H1 (cell line): ENCODE measurements around the gene ARHGEF2. TPM values are rescaled to one million over a fixed set of nuclear protein-coding genes. Genes with fewer than 3 reads are reported as not detected.
"Not testable (repeated sequence)": the region's sequence is repeated elsewhere in the genome, so short reads cannot be mapped to it uniquely, and the experiment has no call there.

Experiments
- CTCF ChIA-PET: fragments of 300-600 bp; sonication (Branson Sonifier 250); formaldehyde crosslinking; loops from one replicate; lab custom pipeline; 2021; ENCODE audit not compliant: partially characterized antibody; lab: Charles Lee
- POLR2A ChIA-PET: fragments of 300-600 bp; sonication (Branson Sonifier 250); formaldehyde crosslinking; loops from one replicate; lab custom pipeline; 2021; ENCODE audit warnings: inconsistent platforms; ENCODE audit not compliant: partially characterized antibody; lab: Charles Lee
- DNase-seq, 2 experiments: peaks; one replicate each; pipeline versions ENCODE4 v3.0.0 to v3.0.0-alpha.2; 2010 to 2022; ENCODE audit warnings: low spot score in 2 of 2, low read depth in 1 of 2, mixed read lengths in 1 of 2
- FAIRE-seq: peaks from 2 replicates; lab custom pipeline; 2011; peaks lifted over from hg19 to GRCh38; lab: Jason Lieb, UNC
- H2AFZ ChIP-seq: 2 replicates; pipeline ENCODE4 v1.8.1; 2012; ENCODE audit warnings: low read length, inconsistent platforms
- H2AK5ac ChIP-seq: 2 replicates; pipeline ENCODE4 v1.6.1; 2013; ENCODE audit warnings: low read depth, low read length
- H2BK120ac ChIP-seq: replicated peaks from 2 replicates; pipeline ENCODE3; 2013; ENCODE audit warnings: low read depth, low read length, inconsistent platforms
- H2BK12ac ChIP-seq: 2 replicates; pipeline ENCODE4 v1.6.1; 2013; ENCODE audit warnings: low read depth, low read length
- H2BK15ac ChIP-seq: 2 replicates; pipeline ENCODE4 v1.6.1; 2013; ENCODE audit warnings: low read length
- H2BK20ac ChIP-seq: 2 replicates; pipeline ENCODE4 v1.6.1; 2013; ENCODE audit warnings: low read length
- H2BK5ac ChIP-seq: 2 replicates; pipeline ENCODE4 v1.6.1; 2013; ENCODE audit warnings: low read depth, low read length
- H3K14ac ChIP-seq: 2 replicates; pipeline ENCODE4 v1.6.1; 2013; ENCODE audit warnings: inconsistent platforms; ENCODE audit not compliant: insufficient read length
- H3K18ac ChIP-seq: 2 replicates; pipeline ENCODE4 v1.6.1; 2013; ENCODE audit warnings: low read length; ENCODE audit errors: extremely low read depth
- H3K23ac ChIP-seq: 2 replicates; pipeline ENCODE4 v1.6.1; 2013; ENCODE audit warnings: inconsistent platforms; ENCODE audit not compliant: insufficient read length
- H3K23me2 ChIP-seq: 2 replicates; pipeline ENCODE4 v1.6.1; 2013; ENCODE audit warnings: low read depth, low read length
- H3K27ac ChIP-seq: 2 replicates; pipeline ENCODE4 v1.6.1; 2011; ENCODE audit warnings: low read depth, low read length, inconsistent platforms
- H3K27me3 ChIP-seq, 4 experiments: replicated peaks in 1 of 4; 1 replicate in 1 of 4; 2 replicates in 3 of 4; pipeline versions ENCODE4 v1.6.1 to v1.8.1; 2011 to 2013; ENCODE audit warnings: low read length in 3 of 4, mild to moderate bottlenecking in 3 of 4, inconsistent platforms in 2 of 4, mixed read lengths in 2 of 4, moderate library complexity in 1 of 4; ENCODE audit not compliant: control insufficient read depth in 3 of 4, insufficient read depth in 3 of 4; ENCODE audit errors: extremely low read depth in 1 of 4
- H3K36me3 ChIP-seq, 4 experiments: 2 replicates each; pipeline versions ENCODE4 v1.6.1 to v1.8.1; 2011 to 2013; ENCODE audit warnings: mild to moderate bottlenecking in 4 of 4, low read length in 3 of 4, moderate library complexity in 2 of 4, control low read depth in 1 of 4, inconsistent platforms in 1 of 4; ENCODE audit not compliant: insufficient read depth in 4 of 4, control insufficient read depth in 2 of 4
- H3K4ac ChIP-seq: replicated peaks from 2 replicates; pipeline ENCODE3; 2013; ENCODE audit warnings: low read length, low read depth, mixed read lengths, inconsistent platforms; ENCODE audit not compliant: insufficient read length
- H3K4me1 ChIP-seq, 4 experiments: replicated peaks in 1 of 4; 1 replicate in 1 of 4; 2 replicates in 3 of 4; pipeline versions ENCODE4 v1.6.1 to v1.8.1; 2011 to 2013; ENCODE audit warnings: low read length in 3 of 4, inconsistent platforms in 2 of 4, mixed read lengths in 1 of 4; ENCODE audit not compliant: insufficient read depth in 4 of 4, control insufficient read depth in 3 of 4
- H3K4me2 ChIP-seq, 2 experiments: 2 replicates each; pipeline versions ENCODE4 v1.6.1 to v1.8.1; 2011 to 2013; ENCODE audit warnings: low read depth in 2 of 2, low read length in 2 of 2, control low read depth in 1 of 2, inconsistent platforms in 1 of 2, mild to moderate bottlenecking in 1 of 2; ENCODE audit not compliant: insufficient read depth in 1 of 2
- H3K4me3 ChIP-seq, 4 experiments: fragments of 200-600, 300-600 bp in 1 of 4; sonication (generic), shearing (Covaris generic), sonication (Bioruptor Twin) in 1 of 4; 2 replicates each; pipeline versions ENCODE4 v1.5.1 to v1.8.1; 2011 to 2016; ENCODE audit warnings: low read length in 4 of 4, low read depth in 3 of 4, control low read depth in 2 of 4, inconsistent platforms in 2 of 4, mild to moderate bottlenecking in 2 of 4, mixed read lengths in 1 of 4, moderate library complexity in 1 of 4; ENCODE audit not compliant: insufficient read depth in 2 of 4; ENCODE audit errors: extremely low read depth in 1 of 4
- H3K56ac ChIP-seq: replicated peaks from 2 replicates; pipeline ENCODE3; 2013; ENCODE audit warnings: low read depth, mild to moderate bottlenecking, mixed read lengths, low read length, inconsistent platforms; ENCODE audit not compliant: insufficient read length
- H3K79me1 ChIP-seq: 2 replicates; pipeline ENCODE4 v1.6.1; 2013; ENCODE audit warnings: low read depth, low read length, control low read depth
- H3K79me2 ChIP-seq, 2 experiments: 2 replicates each; pipeline versions ENCODE4 v1.6.1 to v1.8.1; 2012 to 2013; ENCODE audit warnings: low read length in 2 of 2, mild to moderate bottlenecking in 2 of 2, inconsistent platforms in 1 of 2; ENCODE audit not compliant: insufficient read depth in 2 of 2, control insufficient read depth in 1 of 2
- H3K9ac ChIP-seq, 4 experiments: replicated peaks in 1 of 4; 1 replicate in 1 of 4; 2 replicates in 3 of 4; pipeline versions ENCODE4 v1.6.1 to v1.8.1; 2011 to 2013; ENCODE audit warnings: low read depth in 3 of 4, low read length in 3 of 4, control low read depth in 2 of 4, mild to moderate bottlenecking in 2 of 4, moderate library complexity in 2 of 4, inconsistent platforms in 1 of 4; ENCODE audit errors: extremely low read depth in 1 of 4
- H3K9me3 ChIP-seq, 2 experiments: 2 replicates each; pipeline versions ENCODE4 v1.6.1 to v1.8.1; 2012 to 2013; ENCODE audit warnings: mild to moderate bottlenecking in 2 of 2, moderate library complexity in 2 of 2, control low read depth in 1 of 2, inconsistent platforms in 1 of 2, low read depth in 1 of 2, low read length in 1 of 2, mixed read lengths in 1 of 2; ENCODE audit not compliant: insufficient read depth in 2 of 2
- H4K20me1 ChIP-seq, 2 experiments: replicated peaks in 1 of 2; 2 replicates each; pipeline versions ENCODE3 to v1.8.1; 2011 to 2013; ENCODE audit warnings: inconsistent platforms in 2 of 2, low read length in 2 of 2, mild to moderate bottlenecking in 1 of 2; ENCODE audit not compliant: insufficient read depth in 2 of 2, control insufficient read depth in 1 of 2
- H4K5ac ChIP-seq: 2 replicates; pipeline ENCODE4 v1.6.1; 2013; ENCODE audit warnings: low read length, low read depth, mixed read lengths, inconsistent platforms; ENCODE audit not compliant: insufficient read length
- H4K8ac ChIP-seq: 2 replicates; pipeline ENCODE4 v1.8.0; 2013; ENCODE audit warnings: mild to moderate bottlenecking, moderate library complexity, low read length, inconsistent platforms; ENCODE audit not compliant: insufficient read depth; ENCODE audit errors: extremely low read depth
- H4K91ac ChIP-seq: replicated peaks from 2 replicates; pipeline ENCODE3; 2013; ENCODE audit warnings: low read length, mixed read lengths, inconsistent platforms; ENCODE audit not compliant: insufficient read length
- RAD21 ChIP-seq, 2 experiments: IDR thresholded peaks in 1 of 2; conservative IDR thresholded peaks in 1 of 2; 2 replicates each; pipeline ENCODE4 v1.6.1; 2011; ENCODE audit warnings: low read depth in 2 of 2, low read length in 2 of 2, improper control_type of control experiment in 1 of 2, inconsistent platforms in 1 of 2, mild to moderate bottlenecking in 1 of 2, moderate library complexity in 1 of 2
- WGBS, 2 experiments: shearing (Covaris generic) in 1 of 2; methylation state at CpG; one replicate each; pipeline versions ENCODE4 v1.1.6 to v1.1.7; 2013 to 2015; ENCODE audit warnings: low lambda C conversion rate in 2 of 2, mixed read lengths in 2 of 2, inconsistent platforms in 1 of 2, low coverage in 1 of 2, missing lambda C conversion rate in 1 of 2; ENCODE audit not compliant: insufficient replicate concordance in 2 of 2, insufficient coverage in 1 of 2, insufficient read length in 1 of 2; ENCODE audit errors: extremely low coverage in 1 of 2, missing lambda C conversion rate in 1 of 2; 5-methylcytosine and 5-hydroxymethylcytosine counted together
- polyA plus RNA-seq, 7 experiments: library from polyadenylated mRNA; depleted of rRNA in 3 of 7; stranded (reverse) in 5 of 7; unstranded in 2 of 7; fragments of >200 nt in 5 of 7; fragments of 200-250 nt in 2 of 7; gene quantifications; 1 replicate in 5 of 7; 2 replicates in 1 of 7; 4 replicates in 1 of 7; pipeline versions ENCODE4 v1.2.1 to v1.2.3, GENCODE V29; 2011 to 2013; ENCODE audit warnings: missing spikeins in 2 of 7, mixed read lengths in 2 of 7
- total RNA-seq: library from RNA; stranded (reverse); fragmentation: NEBNext Ultra II Directional; extraction: Animal tissue kit (Norgen Biotek cat#: 25700); gene quantifications from 2 replicates; pipeline ENCODE4 v1.2.1, GENCODE V29; 2021
- TF ChIP-seq, protein P1 (sequence below), 3 experiments: IDR thresholded peaks; 1 replicate in 2 of 3; 2 replicates in 1 of 3; pipeline versions ENCODE4 v1.5.1 to v1.6.1; 2011; ENCODE audit warnings: low read length in 3 of 3, mild to moderate bottlenecking in 3 of 3, inconsistent platforms in 2 of 3, low read depth in 1 of 3, moderate library complexity in 1 of 3; ENCODE audit not compliant: insufficient read depth in 1 of 3; ENCODE audit errors: control extremely low read depth in 1 of 3

The ARHGEF2 gene
- total and polyA plus RNA-seq, 2 of the 8 experiments (the other 6 are each of a cell fraction or from before 2014, with no cell fraction given): 42.7 to 80.5 TPM

DNA sequence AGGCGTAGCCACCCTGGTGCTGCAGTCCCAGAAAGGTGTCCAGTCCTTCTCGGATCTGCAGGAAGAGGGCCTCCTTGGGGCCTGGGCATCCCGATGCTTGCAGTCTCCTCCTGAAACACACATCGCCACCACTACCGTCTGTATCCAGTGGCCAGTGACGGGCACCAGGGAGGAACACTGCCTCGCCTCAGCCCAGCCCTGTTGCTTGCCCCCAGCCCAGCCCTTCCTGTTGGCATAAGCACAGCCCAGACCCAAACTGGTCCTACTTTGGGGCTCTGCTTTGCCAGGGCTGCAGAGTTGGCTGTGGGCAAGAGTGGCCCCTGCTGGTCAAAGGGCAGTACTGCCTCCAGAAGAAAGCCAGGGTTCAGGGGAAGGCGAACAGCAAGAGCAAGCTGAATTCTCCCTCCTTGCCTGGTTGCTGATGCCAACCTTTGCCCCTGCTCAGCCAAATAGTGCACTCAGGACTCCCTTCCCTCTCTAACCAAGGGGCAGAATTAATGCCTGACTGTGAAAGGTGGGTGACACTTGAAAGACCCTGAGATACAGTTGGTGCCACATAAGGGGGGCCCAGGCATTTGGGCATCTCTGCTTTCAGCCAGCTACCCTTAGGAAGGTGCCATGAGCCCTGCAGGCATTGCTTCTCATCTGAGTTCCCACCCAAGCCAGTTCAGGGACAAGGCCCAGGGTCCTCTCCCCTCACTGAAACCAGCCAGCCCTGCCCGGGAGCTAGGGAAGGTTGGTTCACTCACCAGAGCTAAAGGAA is 11.1 kb upstream of the ARHGEF2 start (continued):
- peak; percentile 97 to 98 for TF ChIP-seq RAD21 (IDR thresholded peaks at IDR 0.05 in 1 of 2, conservative IDR thresholded peaks at IDR 0.05 in 1 of 2; ENCODE audit: low read depth in 2 of 2, low read length in 2 of 2)
- TF ChIP-seq, protein P1, sequence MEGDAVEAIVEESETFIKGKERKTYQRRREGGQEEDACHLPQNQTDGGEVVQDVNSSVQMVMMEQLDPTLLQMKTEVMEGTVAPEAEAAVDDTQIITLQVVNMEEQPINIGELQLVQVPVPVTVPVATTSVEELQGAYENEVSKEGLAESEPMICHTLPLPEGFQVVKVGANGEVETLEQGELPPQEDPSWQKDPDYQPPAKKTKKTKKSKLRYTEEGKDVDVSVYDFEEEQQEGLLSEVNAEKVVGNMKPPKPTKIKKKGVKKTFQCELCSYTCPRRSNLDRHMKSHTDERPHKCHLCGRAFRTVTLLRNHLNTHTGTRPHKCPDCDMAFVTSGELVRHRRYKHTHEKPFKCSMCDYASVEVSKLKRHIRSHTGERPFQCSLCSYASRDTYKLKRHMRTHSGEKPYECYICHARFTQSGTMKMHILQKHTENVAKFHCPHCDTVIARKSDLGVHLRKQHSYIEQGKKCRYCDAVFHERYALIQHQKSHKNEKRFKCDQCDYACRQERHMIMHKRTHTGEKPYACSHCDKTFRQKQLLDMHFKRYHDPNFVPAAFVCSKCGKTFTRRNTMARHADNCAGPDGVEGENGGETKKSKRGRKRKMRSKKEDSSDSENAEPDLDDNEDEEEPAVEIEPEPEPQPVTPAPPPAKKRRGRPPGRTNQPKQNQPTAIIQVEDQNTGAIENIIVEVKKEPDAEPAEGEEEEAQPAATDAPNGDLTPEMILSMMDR (IDR thresholded peaks at IDR 0.05; ENCODE audit: control extremely low read depth in 1 of 3, insufficient read depth in 1 of 3, low read depth in 1 of 3, low read length in 3 of 3): peak; percentile 94 to 98 (median 98)

DNA sequence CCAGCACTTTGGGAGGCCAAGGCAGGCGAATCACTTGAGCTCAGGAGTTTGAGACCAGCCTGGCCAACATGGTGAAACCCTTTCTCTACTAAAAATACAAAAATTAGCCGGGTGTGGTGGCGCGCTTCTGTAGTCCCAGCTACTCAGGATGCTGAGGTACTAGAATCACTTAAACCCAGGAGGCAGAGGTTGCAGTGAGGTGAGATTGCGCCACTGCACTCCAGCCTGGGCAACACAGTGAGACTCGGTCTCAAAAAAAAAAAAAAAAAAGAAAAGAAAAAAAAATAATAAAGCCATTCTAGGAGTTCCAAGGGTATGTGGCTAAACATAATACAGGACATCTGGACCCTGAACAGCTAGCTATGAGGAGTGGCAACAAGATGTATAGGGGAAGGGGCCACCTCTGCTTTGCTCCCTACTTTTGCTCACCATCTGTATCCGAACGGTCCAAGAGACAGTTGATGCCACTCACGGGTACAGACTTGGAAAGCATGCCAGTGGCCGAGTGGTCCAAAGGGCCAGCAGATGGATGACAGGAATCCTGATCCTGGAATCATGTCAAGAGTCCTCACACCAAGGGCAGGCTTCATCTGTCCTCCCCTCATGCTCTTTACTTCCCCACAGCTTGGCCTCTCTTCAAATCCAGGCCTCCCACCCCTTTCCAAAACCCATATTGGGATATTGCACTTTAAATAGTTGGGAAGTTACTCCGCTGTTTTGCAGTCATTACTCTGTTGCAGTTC is 6.7 kb upstream of the ARHGEF2 start:
- not testable (repeated sequence) for H3K14ac ChIP-seq, H4K91ac ChIP-seq, H3K18ac ChIP-seq, H3K56ac ChIP-seq, H4K20me1 ChIP-seq, H3K4ac ChIP-seq, H2BK120ac ChIP-seq, H3K9ac ChIP-seq, H3K23ac ChIP-seq, H3K9me3 ChIP-seq, H2AK5ac ChIP-seq, H2AFZ ChIP-seq, DNase-seq, H3K27me3 ChIP-seq, H3K27ac ChIP-seq, H4K8ac ChIP-seq, H3K23me2 ChIP-seq, H3K79me1 ChIP-seq, H3K79me2 ChIP-seq, H4K5ac ChIP-seq, H2BK5ac ChIP-seq, FAIRE-seq, H3K36me3 ChIP-seq
- Histone ChIP-seq H3K4me3 (0 out of 8 replicates have a peak overlapping the region, but pooled peaks of 1 of the 4 experiments have one; percentile 46), H2BK15ac (0 out of 2 replicates have a peak overlapping the region, but pooled peaks have one; percentile 19), H3K4me1 (peaks cover 18 to 33% (median 20%) of the 10 kb centered on the region in 4 experiments), H2BK20ac (peak overlapping the region; percentile 72; the same call in 1 of the 2 replicates), H3K4me2 (peak overlapping the region; percentile 42 to 52; a peak in 2 of 4 replicates), H2BK12ac (peak overlapping the region; percentile 93)
- 92% methylated on average over 10 of the region's 11 CpGs; no CpG with 5 or more reads in 1 of the 2 experiments for WGBS, 2 experiments
- CTCF ChIA-PET: interaction anchor here (0.6 to 6.2 kb wide), 18 partner anchors 9 to 146 kb away, joined by 3 to 58 read pairs (median 4); partner anchors contain the start of genes ARHGEF2, RAB25 and SSR2
- POLR2A ChIA-PET: interaction anchor here (0.7 to 19.2 kb wide), 16 partner anchors 10 to 157 kb away, joined by 3 to 282 read pairs (median 5); partner anchors contain the start of genes ARHGEF2 and MEX3A
